Esophagus squamous epithelium (tissue), 5 donors: ENCODE results near the gene PAK2. TPM values are rescaled to one million over a fixed set of nuclear protein-coding genes. Genes with fewer than 3 reads are reported as not detected.
"Not testable (repeated sequence)": the region's sequence is repeated elsewhere in the genome, so short reads cannot be mapped to it uniquely, and the experiment has no call there.

ENCODE experiments used
- DNase-seq: peaks from one replicate; lab custom pipeline; 2025; lab: John Stamatoyannopoulos, UW
- H3K27ac ChIP-seq, 4 donors: fragments of 200-600 bp; sonication (generic); one replicate each; pipeline ENCODE4 v1.5.1; 2016 to 2019; ENCODE audit warnings: mild to moderate bottlenecking in 1 of 4
- H3K27me3 ChIP-seq, 4 donors: fragments of 200-600 bp; sonication (generic); 1 replicate in 3 of 4; 2 replicates in 1 of 4; pipeline versions ENCODE4 v1.5.1 to v1.6.0; 2017 to 2021; ENCODE audit warnings: antibody characterized with exemption in 1 of 4
- H3K36me3 ChIP-seq, 3 donors: fragments of 200-600 bp; sonication (generic); one replicate each; pipeline ENCODE4 v1.5.1; 2016 to 2019
- H3K4me1 ChIP-seq, 3 donors: fragments of 200-600 bp; sonication (generic); one replicate each; pipeline ENCODE4 v1.5.1; 2017 to 2019
- H3K4me3 ChIP-seq, 4 donors: fragments of 200-600 bp; sonication (generic); 1 replicate in 3 of 4; 2 replicates in 1 of 4; pipeline ENCODE4 v1.5.1; 2016 to 2019; ENCODE audit warnings: mild to moderate bottlenecking in 2 of 4, moderate library complexity in 1 of 4
- H3K9me3 ChIP-seq, 3 donors: fragments of 200-600 bp; sonication (generic); one replicate each; pipeline ENCODE4 v1.5.1; 2016 to 2019
- POLR2A ChIP-seq, 4 donors: fragments of 450-650 bp; IDR thresholded peaks; one replicate each; pipeline ENCODE4 v1.6.1; 2017; ENCODE audit warnings: antibody characterized with exemption in 4 of 4, mild to moderate bottlenecking in 4 of 4, moderate library complexity in 3 of 4
- WGBS, 2 donors: methylation state at CpG; one replicate each; pipeline ENCODE4 v1.1.5; 2018; 5-methylcytosine and 5-hydroxymethylcytosine counted together
- intact Hi-C: fragments of 100-400 bp; cut with DNase I; formaldehyde crosslinking; loops from one replicate; pipeline ENCODE4 v1.15.0; 2022
- total RNA-seq, 4 donors: library from RNA; depleted of rRNA; stranded (reverse); fragments of >200 nt; gene quantifications; one replicate each; pipeline ENCODE4 v1.1.0, GENCODE V29; 2016
- TF ChIP-seq, protein P1 (sequence below), 6 experiments: fragments of 450-650 bp in 4 of 6; fragments of 200-600 bp in 2 of 6; sonication (generic) in 2 of 6; IDR thresholded peaks; one replicate each; pipeline ENCODE4 v1.5.1; 2016 to 2019; ENCODE audit warnings: antibody characterized with exemption in 6 of 6, mild to moderate bottlenecking in 4 of 6, moderate library complexity in 4 of 6
- donor health status: DM: yes; HTN: yes; CAD: no.

The PAK2 gene
- total RNA-seq, 4 donors from 2014 or later = 24.6 to 42.9 (median 38.8) TPM

DNA sequence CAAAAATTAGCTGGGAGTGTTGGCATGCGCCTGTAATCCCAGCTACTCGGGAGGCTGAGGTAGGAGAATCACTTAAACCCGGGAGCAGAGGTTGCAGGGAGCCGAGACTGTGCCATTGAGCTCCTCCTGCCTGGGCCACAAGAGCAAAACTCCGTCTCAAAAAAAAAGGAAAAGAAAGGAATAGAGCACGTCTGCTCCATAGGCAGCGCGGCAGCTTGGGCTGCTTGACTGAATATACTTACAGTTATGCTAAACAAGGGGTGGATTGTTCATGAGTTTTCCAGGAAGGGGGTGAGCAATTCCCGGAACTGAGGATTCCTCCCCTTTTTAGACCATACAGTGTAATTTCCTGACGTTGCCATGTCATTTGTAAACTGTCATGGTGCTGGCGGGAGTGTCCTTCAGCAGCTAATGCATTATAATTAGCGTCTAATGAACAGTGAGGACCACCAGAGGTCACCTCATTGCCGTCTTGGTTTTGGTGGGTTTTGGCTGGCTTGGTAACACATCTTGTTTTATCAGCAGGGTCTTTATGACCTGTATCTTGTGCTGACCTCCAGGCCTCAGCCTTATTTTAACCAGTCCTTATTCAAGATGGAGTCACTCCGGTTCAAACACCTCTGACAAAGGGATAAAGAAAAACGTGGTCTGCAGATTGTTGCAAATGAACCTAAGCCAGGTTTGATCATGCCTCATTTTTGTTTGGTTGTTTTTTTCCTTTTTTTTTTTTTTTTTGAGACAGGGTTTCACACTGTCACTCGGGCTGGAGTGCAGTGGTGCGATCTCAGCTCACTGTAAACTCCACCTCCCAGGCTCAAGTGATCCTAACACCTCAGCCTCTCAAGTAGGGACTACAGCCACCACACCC is 103.1 kb downstream of the PAK2 start:
- TF ChIP-seq, protein P1, sequence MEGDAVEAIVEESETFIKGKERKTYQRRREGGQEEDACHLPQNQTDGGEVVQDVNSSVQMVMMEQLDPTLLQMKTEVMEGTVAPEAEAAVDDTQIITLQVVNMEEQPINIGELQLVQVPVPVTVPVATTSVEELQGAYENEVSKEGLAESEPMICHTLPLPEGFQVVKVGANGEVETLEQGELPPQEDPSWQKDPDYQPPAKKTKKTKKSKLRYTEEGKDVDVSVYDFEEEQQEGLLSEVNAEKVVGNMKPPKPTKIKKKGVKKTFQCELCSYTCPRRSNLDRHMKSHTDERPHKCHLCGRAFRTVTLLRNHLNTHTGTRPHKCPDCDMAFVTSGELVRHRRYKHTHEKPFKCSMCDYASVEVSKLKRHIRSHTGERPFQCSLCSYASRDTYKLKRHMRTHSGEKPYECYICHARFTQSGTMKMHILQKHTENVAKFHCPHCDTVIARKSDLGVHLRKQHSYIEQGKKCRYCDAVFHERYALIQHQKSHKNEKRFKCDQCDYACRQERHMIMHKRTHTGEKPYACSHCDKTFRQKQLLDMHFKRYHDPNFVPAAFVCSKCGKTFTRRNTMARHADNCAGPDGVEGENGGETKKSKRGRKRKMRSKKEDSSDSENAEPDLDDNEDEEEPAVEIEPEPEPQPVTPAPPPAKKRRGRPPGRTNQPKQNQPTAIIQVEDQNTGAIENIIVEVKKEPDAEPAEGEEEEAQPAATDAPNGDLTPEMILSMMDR (IDR thresholded peaks at IDR 0.05) = no peak
- no peak for TF ChIP-seq POLR2A (IDR thresholded peaks at IDR 0.05)
- H3K27me3 ChIP-seq = no peaks in the 10 kb centered on the region
- WGBS, 2 donors = 66% methylated on average over 15 to 17 of the region's 17 CpGs
- intact Hi-C loops = no loop called here
- H3K9me3 ChIP-seq = no peaks in the 10 kb centered on the region
- no peak overlapping the region for H3K4me3 ChIP-seq
- H3K4me1 ChIP-seq = no peaks in the 10 kb centered on the region
- no peaks in the 10 kb centered on the region for H3K36me3 ChIP-seq
- no peak overlapping the region for H3K27ac ChIP-seq
- DNase-seq = no peak

DNA sequence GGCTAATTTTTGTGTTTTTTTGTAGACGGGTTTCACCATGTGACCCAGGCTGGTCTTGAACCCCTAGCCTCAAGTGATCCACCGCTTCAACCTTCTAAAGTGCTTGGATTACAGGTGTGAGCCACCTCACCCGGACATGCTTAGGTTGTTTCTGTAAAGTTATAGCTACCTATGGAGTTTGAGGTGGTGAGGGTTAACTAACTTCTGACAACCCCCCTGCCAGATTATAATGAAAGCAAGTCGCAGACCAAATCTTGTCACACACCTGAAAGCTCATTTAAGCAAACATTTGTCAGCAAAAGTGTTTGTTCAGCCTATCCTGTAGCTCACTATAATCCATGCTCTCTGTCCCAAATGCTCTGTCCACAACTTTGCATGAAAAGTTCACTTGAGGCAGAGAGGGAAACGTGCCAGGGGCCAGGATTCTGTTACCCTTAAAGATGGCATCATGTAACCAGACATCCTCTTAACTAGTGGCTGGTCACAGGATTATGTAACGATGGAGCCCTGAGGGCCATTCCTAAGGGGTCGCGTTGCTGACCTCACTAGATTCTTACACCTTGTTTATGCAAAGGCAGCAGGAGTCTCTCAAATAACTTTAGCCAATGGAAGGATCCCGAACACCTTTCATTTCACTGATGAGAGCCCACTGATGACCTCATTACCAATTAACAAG is 103.9 kb downstream of the PAK2 start:
- intact Hi-C loops = no loop called here
- TF ChIP-seq POLR2A (IDR thresholded peaks at IDR 0.05) = no peak
- TF ChIP-seq, protein P1 (IDR thresholded peaks at IDR 0.05) = no peak
- Histone ChIP-seq H3K27ac (no peak overlapping the region), H3K9me3 (no peaks in the 10 kb centered on the region), H3K36me3 (no peaks in the 10 kb centered on the region), H3K4me1 (no peaks in the 10 kb centered on the region), H3K27me3 (no peaks in the 10 kb centered on the region), H3K4me3 (no peak overlapping the region)
- no peak for DNase-seq
- 70% methylated on average over 9 of the region's 9 CpGs for WGBS, 2 donors

DNA sequence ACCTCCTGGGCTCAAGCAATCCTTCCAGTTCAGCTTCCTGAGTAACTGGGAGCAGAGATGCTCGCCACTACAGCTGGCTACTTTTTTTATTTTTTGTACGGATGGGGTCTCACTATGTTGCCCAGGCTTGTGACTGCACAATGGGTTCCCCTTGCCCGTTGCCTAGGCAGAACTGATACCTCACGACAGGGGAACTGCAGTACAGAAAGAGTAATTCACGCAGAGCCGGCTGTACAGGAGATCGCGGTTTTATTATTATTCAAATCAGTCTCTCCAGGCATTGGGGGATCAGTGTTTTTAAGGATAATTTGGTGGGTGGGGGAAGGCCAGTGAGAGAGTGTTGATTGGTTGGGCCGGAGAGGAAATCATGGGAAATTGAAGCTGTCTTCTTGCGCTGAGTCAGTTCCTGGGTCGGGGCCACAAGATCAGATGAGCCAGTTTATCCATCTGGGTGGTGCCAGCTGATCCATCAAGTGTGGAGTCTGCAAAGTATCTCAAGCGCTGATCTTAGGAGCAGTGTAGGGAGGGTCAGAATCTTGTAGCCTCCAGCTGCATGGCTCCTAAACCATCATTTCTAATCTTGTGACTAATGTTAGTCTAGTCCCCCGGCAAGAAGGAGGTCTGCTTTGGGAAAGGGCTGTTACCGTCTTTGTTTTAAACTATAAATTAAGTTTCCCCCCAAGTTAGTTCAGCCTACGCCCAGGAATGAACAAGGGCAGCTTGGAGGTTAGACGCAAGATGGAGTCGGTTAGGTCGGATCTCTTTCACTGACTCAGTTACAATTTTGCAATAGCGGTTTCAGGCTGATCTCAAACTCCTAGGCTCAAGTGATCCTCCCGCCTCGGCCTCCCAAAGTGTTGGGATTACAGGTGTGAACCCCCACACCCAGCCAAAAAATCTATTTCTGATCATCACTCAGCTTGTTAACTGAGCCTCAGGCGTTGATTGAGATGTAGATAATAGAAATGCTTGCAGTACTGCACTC is 104.9 kb downstream of the PAK2 start:
- 81 to 87% methylated on average over 19 of the region's 22 CpGs for WGBS, 2 donors
- H3K27ac ChIP-seq, intact Hi-C loops, H3K4me3 ChIP-seq, H3K4me1 ChIP-seq, H3K27me3 ChIP-seq, H3K36me3 ChIP-seq, DNase-seq, H3K9me3 ChIP-seq: not testable (repeated sequence)

DNA sequence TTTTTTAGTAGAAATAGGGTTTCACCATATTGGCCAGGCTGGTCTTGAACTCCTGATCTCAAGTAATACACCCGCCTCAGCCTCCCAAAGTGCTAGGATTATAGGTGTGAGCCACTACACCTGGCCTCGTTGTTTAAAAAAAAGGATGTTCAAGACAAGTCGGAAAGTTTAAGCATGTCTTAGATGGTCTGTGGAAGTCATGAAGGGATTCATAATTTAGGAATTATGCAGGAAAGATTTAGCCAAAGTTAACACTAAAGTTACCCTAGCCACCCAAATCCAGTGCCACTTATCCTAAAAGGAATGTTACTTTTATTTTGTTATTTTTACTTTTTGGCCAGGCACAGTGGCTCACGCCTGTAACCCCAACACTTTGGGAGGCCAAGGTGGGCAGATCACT is 108.7 kb downstream of the PAK2 start:
- H3K27me3 ChIP-seq, intact Hi-C loops: not testable (repeated sequence)
- WGBS, 2 donors = 84 to 89% methylated on average over 4 of the region's 4 CpGs

DNA sequence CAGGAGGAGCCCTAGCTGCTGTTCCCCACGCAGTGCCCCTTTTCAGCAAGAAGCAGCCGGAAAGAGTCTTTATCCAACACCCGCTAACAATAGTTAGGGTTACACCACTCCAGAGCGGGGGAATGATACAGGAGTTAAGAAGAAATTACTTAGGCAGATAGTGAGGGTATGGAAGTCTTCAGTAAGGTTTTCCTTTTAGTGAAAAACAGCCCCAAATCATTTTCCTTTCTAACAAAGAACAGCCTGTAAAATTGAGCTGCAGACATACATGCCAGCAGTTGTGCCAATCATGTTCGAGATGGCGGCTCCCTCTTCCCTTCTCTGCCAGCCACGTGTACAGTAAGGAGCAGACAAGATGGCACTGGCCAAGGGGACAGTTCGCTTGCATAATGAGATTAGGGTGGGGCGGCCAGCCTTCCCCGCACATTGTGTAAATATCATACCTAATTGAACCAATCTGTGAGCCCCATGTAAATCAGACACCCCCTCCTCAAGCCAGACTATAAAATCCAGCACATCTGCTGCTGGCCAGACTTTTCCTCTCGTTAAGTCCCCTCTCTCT is 109.6 kb downstream of the PAK2 start:
- intact Hi-C loops = no loop called here
- 72 to 78% methylated on average over 9 to 11 of the region's 11 CpGs for WGBS, 2 donors
- TF ChIP-seq, protein P1 (IDR thresholded peaks at IDR 0.05) = no peak
- TF ChIP-seq POLR2A (IDR thresholded peaks at IDR 0.05) = no peak

More for the DNA sequence above, 108.7 kb downstream of the PAK2 start:
- H3K36me3 ChIP-seq, H3K27ac ChIP-seq, H3K4me1 ChIP-seq, DNase-seq, H3K9me3 ChIP-seq, H3K4me3 ChIP-seq: not testable (repeated sequence)

DNA sequence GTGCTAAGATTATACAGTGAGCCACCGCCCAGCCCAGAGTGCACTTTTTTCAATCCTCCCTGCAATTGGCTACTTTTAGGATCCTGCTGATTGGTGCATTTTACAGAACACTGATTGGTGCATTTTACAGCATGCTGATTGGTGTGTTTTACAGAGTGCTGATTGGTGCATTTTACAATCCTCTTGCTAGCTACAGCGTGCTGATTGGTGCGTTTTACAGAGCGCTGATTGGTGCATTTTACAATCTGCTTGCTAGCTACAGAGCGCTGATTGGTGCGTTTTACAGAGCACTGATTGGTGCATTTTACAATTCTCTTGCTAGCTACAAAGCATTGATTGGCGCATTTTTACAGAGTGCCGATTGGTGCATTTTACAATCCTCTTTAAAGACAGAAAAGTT is 123.3 kb downstream of the PAK2 start:
- H3K4me3 ChIP-seq, DNase-seq, H3K9me3 ChIP-seq, intact Hi-C loops, H3K27ac ChIP-seq, H3K4me1 ChIP-seq, H3K27me3 ChIP-seq, H3K36me3 ChIP-seq: not testable (repeated sequence)
- 88 to 97% methylated on average over 8 of the region's 8 CpGs for WGBS, 2 donors

More for the DNA sequence above, 109.6 kb downstream of the PAK2 start:
- DNase-seq = no peak
- H3K9me3 ChIP-seq = no peaks in the 10 kb centered on the region
- no peaks in the 10 kb centered on the region for H3K27me3 ChIP-seq
- H3K4me1 ChIP-seq = no peaks in the 10 kb centered on the region
- no peak overlapping the region for H3K4me3 ChIP-seq
- no peak overlapping the region for H3K27ac ChIP-seq
- H3K36me3 ChIP-seq = no peaks in the 10 kb centered on the region
